Neural cell (in vitro differentiated cells): ENCODE measurements around the gene SETBP1. TPM values are rescaled to one million over a fixed set of nuclear protein-coding genes. Genes with fewer than 3 reads are reported as not detected.

ENCODE experiments used
- H2AFZ ChIP-seq: fragments of 200-600, 300-800 bp; sonication (generic), shearing (Covaris generic); 2 replicates; pipeline ENCODE4 v1.6.0; 2014; ENCODE audit warnings: low read depth, mild to moderate bottlenecking, antibody characterized with exemption, low read length, moderate library complexity
- H3F3A ChIP-seq: fragments of 200-600 bp; shearing (Covaris generic); 2 replicates; pipeline ENCODE4 v1.6.1; 2016; ENCODE audit warnings: mild to moderate bottlenecking, moderate library complexity, mixed read lengths, antibody characterized with exemption, low read length; ENCODE audit not compliant: insufficient read depth, poor library complexity, severe bottlenecking
- H3K27ac ChIP-seq: fragments of 200-600, 300-800 bp; sonication (generic), shearing (Covaris generic); 2 replicates; pipeline ENCODE4 v1.5.1; 2014; ENCODE audit warnings: mild to moderate bottlenecking, low read length, moderate library complexity
- H3K27me3 ChIP-seq: fragments of 300-800, 200-600 bp; sonication (generic), shearing (Covaris generic); 2 replicates; pipeline ENCODE4 v1.6.0; 2014; ENCODE audit warnings: mild to moderate bottlenecking, low read depth, low read length, moderate library complexity; ENCODE audit not compliant: insufficient read depth
- H3K36me3 ChIP-seq: fragments of 300-800, 200-600 bp; sonication (generic), shearing (Covaris generic); 2 replicates; pipeline ENCODE4 v1.5.1; 2014; ENCODE audit warnings: mild to moderate bottlenecking, antibody characterized with exemption, low read length, moderate library complexity; ENCODE audit not compliant: insufficient read depth
- H3K4me2 ChIP-seq: fragments of 300-800, 200-600 bp; sonication (generic), shearing (Covaris generic); 2 replicates; pipeline ENCODE4 v1.6.0; 2014; ENCODE audit warnings: mild to moderate bottlenecking, low read length
- H3K4me3 ChIP-seq: fragments of 300-800, 200-600 bp; sonication (generic), shearing (Covaris generic); 2 replicates; pipeline ENCODE4 v1.5.1; 2014; ENCODE audit warnings: mild to moderate bottlenecking, low read length, moderate library complexity
- H3K79me2 ChIP-seq: fragments of 200-600 bp; shearing (Covaris generic); replicated peaks from 2 replicates; pipeline ENCODE4 v1.6.0; 2014; ENCODE audit warnings: mild to moderate bottlenecking, low read length, moderate library complexity; ENCODE audit not compliant: insufficient read depth
- H3K9ac ChIP-seq: fragments of 300-800, 200-600 bp; sonication (generic), shearing (Covaris generic); 2 replicates; pipeline ENCODE4 v1.6.1; 2016; ENCODE audit warnings: mild to moderate bottlenecking, low read length, mixed read lengths
- H3K9me2 ChIP-seq: fragments of 200-600 bp; shearing (Covaris generic); 2 replicates; pipeline ENCODE4 v1.6.1; 2016; ENCODE audit warnings: mild to moderate bottlenecking, low read length, mixed read lengths; ENCODE audit not compliant: insufficient read depth
- H3K9me3 ChIP-seq: fragments of 200-600, 300-800 bp; sonication (generic), shearing (Covaris generic); 2 replicates; pipeline ENCODE4 v1.6.1; 2016; ENCODE audit warnings: mild to moderate bottlenecking, mixed run types, low read length, moderate library complexity, mixed read lengths
- H4K20me1 ChIP-seq: fragments of 200-600 bp; shearing (Covaris generic); 2 replicates; pipeline ENCODE4 v1.6.1; 2016; ENCODE audit warnings: mild to moderate bottlenecking, mixed run types; ENCODE audit not compliant: insufficient read depth
- CTCF ChIP-seq: fragments of 450-650 bp; IDR thresholded peaks from 2 replicates; pipeline ENCODE4 v1.5.1; 2014; ENCODE audit warnings: antibody characterized with exemption, mild to moderate bottlenecking, moderate library complexity; ENCODE audit not compliant: poor library complexity, severe bottlenecking
- EP300 ChIP-seq: fragments of 450-650 bp; conservative IDR thresholded peaks from 2 replicates; pipeline ENCODE4 v1.6.1; 2014; ENCODE audit warnings: antibody characterized with exemption, mild to moderate bottlenecking, moderate library complexity; ENCODE audit not compliant: poor library complexity, severe bottlenecking
- EZH2 ChIP-seq: fragments of 200-600, 300-800 bp; shearing (Covaris generic), sonication (generic); IDR thresholded peaks from 2 replicates; pipeline ENCODE4 v1.6.1; 2014; ENCODE audit warnings: antibody characterized with exemption, low read length, borderline replicate concordance, mild to moderate bottlenecking; ENCODE audit not compliant: insufficient read depth, poor library complexity, severe bottlenecking
- MXI1 ChIP-seq: fragments of 450-650 bp; conservative IDR thresholded peaks from 2 replicates; pipeline ENCODE4 v1.6.1; 2014; ENCODE audit warnings: antibody characterized with exemption, mild to moderate bottlenecking; ENCODE audit not compliant: poor library complexity, severe bottlenecking
- POLR2AphosphoS5 ChIP-seq: IDR thresholded peaks from 2 replicates; pipeline ENCODE4 v1.6.1; 2012
- RAD21 ChIP-seq: fragments of 450-650 bp; conservative IDR thresholded peaks from 2 replicates; pipeline ENCODE4 v1.6.1; 2014; ENCODE audit warnings: antibody characterized with exemption, mild to moderate bottlenecking, moderate library complexity
- SMC3 ChIP-seq: fragments of 450-650 bp; conservative IDR thresholded peaks from 2 replicates; pipeline ENCODE4 v1.6.1; 2014; ENCODE audit warnings: antibody characterized with exemption, mild to moderate bottlenecking, moderate library complexity; ENCODE audit not compliant: poor library complexity
- TAF1 ChIP-seq: IDR thresholded peaks from 2 replicates; pipeline ENCODE4 v1.6.1; 2012; ENCODE audit warnings: low read depth
- polyA plus RNA-seq: library from polyadenylated mRNA; depleted of rRNA; stranded (reverse); fragments of >200 nt; gene quantifications from 2 replicates; pipeline ENCODE4 v1.2.3, GENCODE V29; 2014
- TF ChIP-seq, protein P1 (sequence below): IDR thresholded peaks from 2 replicates; pipeline ENCODE4 v1.6.1; 2012; ENCODE audit warnings: borderline replicate concordance

Gene SETBP1
- polyA plus RNA-seq, 1 donor from 2014 or later = 13.7 TPM

GRCh38 chr18:45044787-45045186 is 364.1 kb downstream of the SETBP1 start:
- no peaks in the 10 kb centered on the region for H3K9me2 ChIP-seq
- TF ChIP-seq CTCF = no peak
- TF ChIP-seq, protein P1, sequence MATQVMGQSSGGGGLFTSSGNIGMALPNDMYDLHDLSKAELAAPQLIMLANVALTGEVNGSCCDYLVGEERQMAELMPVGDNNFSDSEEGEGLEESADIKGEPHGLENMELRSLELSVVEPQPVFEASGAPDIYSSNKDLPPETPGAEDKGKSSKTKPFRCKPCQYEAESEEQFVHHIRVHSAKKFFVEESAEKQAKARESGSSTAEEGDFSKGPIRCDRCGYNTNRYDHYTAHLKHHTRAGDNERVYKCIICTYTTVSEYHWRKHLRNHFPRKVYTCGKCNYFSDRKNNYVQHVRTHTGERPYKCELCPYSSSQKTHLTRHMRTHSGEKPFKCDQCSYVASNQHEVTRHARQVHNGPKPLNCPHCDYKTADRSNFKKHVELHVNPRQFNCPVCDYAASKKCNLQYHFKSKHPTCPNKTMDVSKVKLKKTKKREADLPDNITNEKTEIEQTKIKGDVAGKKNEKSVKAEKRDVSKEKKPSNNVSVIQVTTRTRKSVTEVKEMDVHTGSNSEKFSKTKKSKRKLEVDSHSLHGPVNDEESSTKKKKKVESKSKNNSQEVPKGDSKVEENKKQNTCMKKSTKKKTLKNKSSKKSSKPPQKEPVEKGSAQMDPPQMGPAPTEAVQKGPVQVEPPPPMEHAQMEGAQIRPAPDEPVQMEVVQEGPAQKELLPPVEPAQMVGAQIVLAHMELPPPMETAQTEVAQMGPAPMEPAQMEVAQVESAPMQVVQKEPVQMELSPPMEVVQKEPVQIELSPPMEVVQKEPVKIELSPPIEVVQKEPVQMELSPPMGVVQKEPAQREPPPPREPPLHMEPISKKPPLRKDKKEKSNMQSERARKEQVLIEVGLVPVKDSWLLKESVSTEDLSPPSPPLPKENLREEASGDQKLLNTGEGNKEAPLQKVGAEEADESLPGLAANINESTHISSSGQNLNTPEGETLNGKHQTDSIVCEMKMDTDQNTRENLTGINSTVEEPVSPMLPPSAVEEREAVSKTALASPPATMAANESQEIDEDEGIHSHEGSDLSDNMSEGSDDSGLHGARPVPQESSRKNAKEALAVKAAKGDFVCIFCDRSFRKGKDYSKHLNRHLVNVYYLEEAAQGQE = no peak
- TF ChIP-seq POLR2AphosphoS5 = no peak
- TF ChIP-seq EZH2 = no peak
- no peak for TF ChIP-seq TAF1
- TF ChIP-seq SMC3 = no peak
- TF ChIP-seq MXI1 = no peak
- TF ChIP-seq RAD21 = no peak
- TF ChIP-seq EP300 = no peak
- no peak overlapping the region for H3K4me2 ChIP-seq
- H4K20me1 ChIP-seq = no peaks in the 10 kb centered on the region
- H3K36me3 ChIP-seq = no peaks in the 10 kb centered on the region
- no peak overlapping the region for H3K27ac ChIP-seq
- no peaks in the 10 kb centered on the region for H3K79me2 ChIP-seq
- no peak overlapping the region for H3K9ac ChIP-seq
- H2AFZ ChIP-seq = no peak overlapping the region
- H3K4me3 ChIP-seq = no peak overlapping the region
- H3F3A ChIP-seq = no peaks in the 10 kb centered on the region
- H3K9me3 ChIP-seq = no peaks in the 10 kb centered on the region
- H3K27me3 ChIP-seq = no peaks in the 10 kb centered on the region

DNA sequence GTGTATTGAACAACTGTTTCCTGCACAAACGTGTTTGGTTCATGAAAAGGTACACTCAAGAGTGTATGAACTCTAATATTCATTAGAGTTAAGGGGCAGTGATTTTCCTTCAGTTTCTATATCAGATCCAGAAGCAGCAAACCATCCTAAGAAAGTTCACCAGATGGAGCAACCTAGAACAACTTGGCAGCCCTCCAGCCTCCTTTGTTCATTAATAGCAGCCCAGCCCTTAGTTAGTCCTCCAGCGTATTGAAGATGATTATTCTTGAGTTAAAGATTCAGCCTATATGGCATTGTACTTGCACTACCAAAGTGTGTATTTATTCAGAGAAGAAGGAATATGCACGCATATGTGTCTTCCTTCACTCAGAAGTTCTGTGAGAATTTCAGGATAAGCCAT is 365.5 kb downstream of the SETBP1 start:
- TF ChIP-seq TAF1 = no peak
- TF ChIP-seq SMC3 = no peak
- TF ChIP-seq, protein P1 = no peak
- TF ChIP-seq MXI1 = no peak
- TF ChIP-seq POLR2AphosphoS5 = no peak
- TF ChIP-seq EZH2 = no peak
- TF ChIP-seq CTCF = no peak
- no peak for TF ChIP-seq EP300
- TF ChIP-seq RAD21 = no peak
- no peaks in the 10 kb centered on the region for H3K27me3 ChIP-seq
- H3K4me2 ChIP-seq = no peak overlapping the region
- no peak overlapping the region for H3K9ac ChIP-seq
- no peaks in the 10 kb centered on the region for H3K36me3 ChIP-seq
- no peak overlapping the region for H2AFZ ChIP-seq
- H3K9me2 ChIP-seq = no peaks in the 10 kb centered on the region
- no peaks in the 10 kb centered on the region for H3F3A ChIP-seq
- H3K79me2 ChIP-seq = no peaks in the 10 kb centered on the region
- H3K9me3 ChIP-seq = no peaks in the 10 kb centered on the region
- no peak overlapping the region for H3K4me3 ChIP-seq
- H4K20me1 ChIP-seq = no peaks in the 10 kb centered on the region
- H3K27ac ChIP-seq = no peak overlapping the region
